Hepatocyte (in vitro differentiated cells): ENCODE results near the gene PRKCZ. TPM values are rescaled to one million over a fixed set of nuclear protein-coding genes. Genes with fewer than 3 reads are reported as not detected.

Experiments
- polyA plus RNA-seq: library from polyadenylated mRNA; unstranded; fragments of >200 nt; fragmentation: Nextera tagmentation; extraction: Ambion mirVana; gene quantifications from 2 replicates; pipeline ENCODE4 v1.2.1, GENCODE V29; 2016
- total RNA-seq: library from RNA; depleted of rRNA; stranded (reverse); fragments of >200 nt; gene quantifications from 2 replicates; pipeline ENCODE4 v1.2.3, GENCODE V29; 2014

Gene PRKCZ
- total and polyA plus RNA-seq, 2 experiments from 2014 or later = 41.0 to 52.3 TPM

Other genes starting within 250 kb of the PRKCZ start
- 134 and 155 TPM in 2 replicates for gene GNB1, start 159.3 kb upstream of the PRKCZ start, total RNA-seq
- 154 and 175 TPM in 2 replicates for gene GNB1, start 159.3 kb upstream of the PRKCZ start, polyA plus RNA-seq
- 0.53 TPM in 1 of 2 replicates, not detected in the other for gene CALML6, start 135.2 kb upstream of the PRKCZ start, total RNA-seq
- 0.33 and 1.3 TPM in 2 replicates for gene CALML6, start 135.2 kb upstream of the PRKCZ start, polyA plus RNA-seq
- 3.6 and 5.8 TPM in 2 replicates for gene TMEM52, start 131.1 kb upstream of the PRKCZ start, total RNA-seq
- gene TMEM52, start 131.1 kb upstream of the PRKCZ start, polyA plus RNA-seq = 5.3 and 5.8 TPM in 2 replicates
- not detected in 2 replicates for gene CFAP74, start 46.6 kb upstream of the PRKCZ start, total RNA-seq
- gene CFAP74, start 46.6 kb upstream of the PRKCZ start, polyA plus RNA-seq = 0.07 TPM in 1 of 2 replicates, not detected in the other
- gene GABRD, start 31.1 kb upstream of the PRKCZ start, total RNA-seq = not detected in 2 replicates
- gene GABRD, start 31.1 kb upstream of the PRKCZ start, polyA plus RNA-seq = not detected in 2 replicates
- gene FAAP20, start 144.4 kb downstream of the PRKCZ start, total RNA-seq = 24.9 and 36.6 TPM in 2 replicates
- 117 and 135 TPM in 2 replicates for gene FAAP20, start 144.4 kb downstream of the PRKCZ start, polyA plus RNA-seq
- gene SKI, start 177.9 kb downstream of the PRKCZ start, total RNA-seq = 17.1 and 21.9 TPM in 2 replicates
- gene SKI, start 177.9 kb downstream of the PRKCZ start, polyA plus RNA-seq = 5.1 and 6.9 TPM in 2 replicates